ENCODE measurements around the gene TRIM9.

- TF ChIP-seq CTCF (IDR thresholded peaks at IDR 0.05) (no peak), POLR2A (IDR thresholded peaks at IDR 0.05) (no peak)
These were observed 114.7 kb downstream of the TRIM9 start for GRCh38 chr14:50979941-50980850.

All from thyroid gland (tissue), 4 donors.